SK-N-SH treated with all-trans-retinoic acid at 6 μM for 48 hours (cell line): ENCODE data around the gene KLHDC4.

Experiments used
- ARNTL ChIP-seq: fragments of 450-650 bp; formaldehyde crosslinking; IDR thresholded peaks from 2 replicates; pipeline ENCODE4 v1.5.0; 2020; ENCODE audit warnings: low read depth, mild to moderate bottlenecking, moderate library complexity, borderline replicate concordance
- CREB5 ChIP-seq: fragments of 250-450 bp; sonication (Bioruptor Pico); IDR thresholded peaks from 2 replicates; pipeline ENCODE4 v1.5.1; 2020; ENCODE audit warnings: low read depth, mild to moderate bottlenecking, moderate library complexity
- CSDC2 ChIP-seq: fragments of 250-450 bp; sonication (Bioruptor Pico); IDR thresholded peaks from 2 replicates; pipeline ENCODE4 v1.5.0; 2020; ENCODE audit warnings: mild to moderate bottlenecking, moderate library complexity
- ESRRG ChIP-seq: fragments of 250-450 bp; sonication (Bioruptor Pico); IDR thresholded peaks from 2 replicates; pipeline ENCODE4 v1.6.1; 2021; ENCODE audit warnings: mild to moderate bottlenecking
- ISL1 ChIP-seq: fragments of 250-450 bp; sonication (Bioruptor Pico); IDR thresholded peaks from 2 replicates; pipeline ENCODE4 v2.1.2; 2022; ENCODE audit warnings: mild to moderate bottlenecking, moderate library complexity
- POU6F1 ChIP-seq: fragments of 250-450 bp; sonication (Bioruptor Pico); IDR thresholded peaks from 2 replicates; pipeline ENCODE4 v1.8.0; 2021; ENCODE audit warnings: low read depth, mild to moderate bottlenecking, moderate library complexity, borderline replicate concordance
- TSHZ2 ChIP-seq: fragments of 250-450 bp; sonication (Bioruptor Pico); IDR thresholded peaks from 2 replicates; pipeline ENCODE4 v1.5.0; 2020; ENCODE audit warnings: mild to moderate bottlenecking, moderate library complexity
- ZFP3 ChIP-seq: fragments of 250-450 bp; sonication (Bioruptor Pico); IDR thresholded peaks from 2 replicates; pipeline ENCODE4 v1.5.0; 2020; ENCODE audit warnings: mild to moderate bottlenecking, moderate library complexity
- ZNF565 ChIP-seq: fragments of 450-650 bp; formaldehyde crosslinking; conservative IDR thresholded peaks from 2 replicates; pipeline ENCODE4 v1.5.0; 2020; ENCODE audit warnings: low read depth, mild to moderate bottlenecking, moderate library complexity
- TF ChIP-seq, protein P1 (sequence below): fragments of 250-450 bp; sonication (Bioruptor Pico); IDR thresholded peaks from 2 replicates; pipeline ENCODE4 v1.8.0; 2020; ENCODE audit warnings: mild to moderate bottlenecking, moderate library complexity, borderline replicate concordance

DNA sequence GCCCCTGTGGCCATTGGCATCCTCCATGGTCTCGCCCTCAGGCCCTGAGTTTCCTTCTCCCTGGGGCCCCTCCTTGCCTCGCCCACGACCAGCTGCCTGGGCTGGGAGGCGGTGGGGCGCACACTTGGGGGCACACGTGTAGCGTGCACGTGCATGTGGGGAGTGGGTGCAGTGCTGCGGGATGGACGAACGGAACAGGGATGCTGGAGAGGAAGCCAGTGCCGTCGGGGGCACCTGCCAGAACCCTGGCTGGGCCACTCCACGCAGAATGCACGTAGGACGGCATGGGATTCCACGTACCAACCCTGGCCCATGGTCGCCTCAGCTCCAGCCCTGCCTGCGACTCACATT is 80.4 kb downstream of the KLHDC4 start:
- TF ChIP-seq TSHZ2 (CRISPR knock-in tag), result no peak
- TF ChIP-seq ESRRG (CRISPR knock-in tag), result no peak
- TF ChIP-seq CSDC2 (CRISPR knock-in tag), result no peak
- no peak for TF ChIP-seq ZFP3
- TF ChIP-seq ISL1 (CRISPR knock-in tag), result no peak
- no peak for TF ChIP-seq CREB5 (CRISPR knock-in tag)
- no peak for TF ChIP-seq ARNTL
- TF ChIP-seq ZNF565, result no peak
- TF ChIP-seq POU6F1 (CRISPR knock-in tag), result no peak
- TF ChIP-seq, protein P1, sequence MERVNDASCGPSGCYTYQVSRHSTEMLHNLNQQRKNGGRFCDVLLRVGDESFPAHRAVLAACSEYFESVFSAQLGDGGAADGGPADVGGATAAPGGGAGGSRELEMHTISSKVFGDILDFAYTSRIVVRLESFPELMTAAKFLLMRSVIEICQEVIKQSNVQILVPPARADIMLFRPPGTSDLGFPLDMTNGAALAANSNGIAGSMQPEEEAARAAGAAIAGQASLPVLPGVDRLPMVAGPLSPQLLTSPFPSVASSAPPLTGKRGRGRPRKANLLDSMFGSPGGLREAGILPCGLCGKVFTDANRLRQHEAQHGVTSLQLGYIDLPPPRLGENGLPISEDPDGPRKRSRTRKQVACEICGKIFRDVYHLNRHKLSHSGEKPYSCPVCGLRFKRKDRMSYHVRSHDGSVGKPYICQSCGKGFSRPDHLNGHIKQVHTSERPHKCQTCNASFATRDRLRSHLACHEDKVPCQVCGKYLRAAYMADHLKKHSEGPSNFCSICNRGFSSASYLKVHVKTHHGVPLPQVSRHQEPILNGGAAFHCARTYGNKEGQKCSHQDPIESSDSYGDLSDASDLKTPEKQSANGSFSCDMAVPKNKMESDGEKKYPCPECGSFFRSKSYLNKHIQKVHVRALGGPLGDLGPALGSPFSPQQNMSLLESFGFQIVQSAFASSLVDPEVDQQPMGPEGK (CRISPR knock-in tag), result no peak
